ENCODE measurements around the gene EDAR. TPM values are rescaled to one million over a fixed set of nuclear protein-coding genes. Genes with fewer than 3 reads are reported as not detected.

The EDAR gene
- total and polyA plus RNA-seq, 10 of the 15 experiments (the other 5 are each of a cell fraction or from before 2014, with no cell fraction given), result 0.04 TPM; not detected in 9

- TF ChIP-seq SREBF2 (IDR thresholded peaks at IDR 0.05; ENCODE audit: low read length) (no peak), SP1 (IDR thresholded peaks at IDR 0.05; ENCODE audit: low read depth, low read length) (no peak), YY1 (IDR thresholded peaks at IDR 0.05; ENCODE audit: low read depth, low read length) (no peak)
Measured at GRCh38 chr2:108936866-108937265, 52.2 kb downstream of the EDAR start (continued).

- 44% methylated on average over 13 of the region's 17 CpGs for WGBS (ENCODE audit: insufficient coverage, insufficient replicate concordance, low lambda C conversion rate, missing lambda C conversion rate)
- no peak overlapping the region for H2AFZ ChIP-seq (ENCODE audit: control insufficient read depth, low read depth, low read length)
- no peak overlapping the region for H3K4me3 ChIP-seq
- H3K9me3 ChIP-seq (replicated peaks; ENCODE audit: control insufficient read depth, insufficient read depth, low read length), result no peaks in the 10 kb centered on the region
- intact Hi-C loops (cut with micrococcal nuclease; ENCODE audit: unreplicated experiment), result no loop called here
- no peak overlapping the region for H3K9ac ChIP-seq (ENCODE audit: control insufficient read depth, insufficient read depth, low read length)
- ChIA-PET CTCF (no interaction called here), POLR2A (no interaction called here), SMC1A (ENCODE audit: uncharacterized antibody, unreplicated experiment) (no interaction called here), RAD21 (ENCODE audit: unreplicated experiment) (no interaction called here)
- H3K27me3 ChIP-seq (replicated peaks in 1 of 2; ENCODE audit: control insufficient read depth in 2 of 2, insufficient read depth in 2 of 2, low read length in 1 of 2), result no peaks in the 10 kb centered on the region
- H3K36me3 ChIP-seq (ENCODE audit: control insufficient read depth in 2 of 2, insufficient read depth in 2 of 2, low read length in 1 of 2), result no peaks in the 10 kb centered on the region
- in situ Hi-C loops (cut with MboI), result no loop called here
- H3K4me2 ChIP-seq (ENCODE audit: control insufficient read depth, insufficient read depth), result no peak overlapping the region
- H4K20me1 ChIP-seq (ENCODE audit: control insufficient read depth, insufficient read depth), result no peaks in the 10 kb centered on the region
- H3K79me2 ChIP-seq (ENCODE audit: control insufficient read depth, insufficient read depth, low read length), result no peaks in the 10 kb centered on the region
- TF ChIP-seq TCF12 (IDR thresholded peaks at IDR 0.05; ENCODE audit: low read depth, low read length) (no peak), IKZF2 (IDR thresholded peaks at IDR 0.05) (no peak), RELB (IDR thresholded peaks at IDR 0.05; ENCODE audit: low read depth) (no peak), JUNB (IDR thresholded peaks at IDR 0.05) (no peak), ZZZ3 (IDR thresholded peaks at IDR 0.05; ENCODE audit: control insufficient read depth, insufficient read length, low read depth) (no peak), E2F4 (IDR thresholded peaks at IDR 0.05; ENCODE audit: low read depth, low read length) (no peak)
- DNase-seq (ENCODE audit: low read depth, low spot score) (no peak), ATAC-seq (no peak), FAIRE-seq (no peak)
- H3K27ac ChIP-seq (ENCODE audit: control insufficient read depth, insufficient read depth), result no peak overlapping the region
- no peaks in the 10 kb centered on the region for H3K4me1 ChIP-seq (ENCODE audit: control insufficient read depth, insufficient read depth, low read length)
- no TSS peak for BruUV-seq (replicated peaks)
Measured at GRCh38 chr2:108936076-108936864, 52.8 kb downstream of the EDAR start.
